ENCODE results near the gene SLCO3A1.
"Not testable (repeated sequence)": the region's sequence is repeated elsewhere in the genome, so short reads cannot be mapped to it uniquely, and the experiment has no call there.

Gene SLCO3A1

GRCh38 chr15:92070251-92070650 lies 216.7 kb downstream of the SLCO3A1 start:
- DNase-seq (ENCODE audit: low read depth in 2 of 2), result not testable (repeated sequence)

- no peak for DNase-seq (ENCODE audit: low read depth in 2 of 2)
Measured at GRCh38 chr15:92071045-92071634, 217.6 kb downstream of the SLCO3A1 start.

DNA sequence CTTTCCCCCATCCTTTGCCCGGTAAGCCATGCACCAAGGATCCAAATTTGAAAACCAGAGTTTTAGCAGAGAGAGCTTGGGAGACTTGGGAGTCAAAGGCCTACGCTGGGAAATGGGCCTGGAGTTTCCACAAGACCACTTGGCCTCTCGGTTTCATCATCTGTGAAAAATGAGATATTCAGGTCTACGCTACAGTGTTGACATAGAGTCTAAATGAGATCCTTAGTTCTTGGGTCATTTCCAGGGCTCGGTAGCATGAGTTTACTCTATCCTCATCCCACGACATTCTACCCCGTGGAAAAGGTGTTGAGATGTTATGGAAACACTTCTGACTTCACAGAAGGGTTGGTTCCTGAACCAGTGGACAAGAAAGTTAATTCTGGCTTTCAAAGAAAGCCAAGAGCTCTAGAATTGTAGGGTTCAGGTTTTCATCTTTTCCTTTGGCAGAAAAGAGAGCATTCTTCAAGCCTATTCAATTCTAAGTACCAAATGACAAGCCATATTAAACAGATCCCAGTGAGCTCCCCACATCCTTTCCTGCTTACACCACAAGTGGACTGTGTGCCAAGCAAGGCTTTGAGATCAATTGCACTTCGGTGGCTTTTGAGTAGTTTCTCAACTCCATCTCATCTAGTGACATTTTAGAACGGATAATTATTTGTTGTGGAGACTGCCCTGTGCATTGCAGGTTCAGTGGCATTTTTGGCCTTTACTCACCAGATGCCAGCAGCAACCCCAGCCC lies 219.7 kb downstream of the SLCO3A1 start:
- DNase-seq (ENCODE audit: low read depth in 2 of 2), result no peak

GRCh38 chr15:92074101-92074500 lies 220.6 kb downstream of the SLCO3A1 start:
- DNase-seq (ENCODE audit: low read depth in 2 of 2), result no peak

GRCh38 chr15:92074646-92075045 lies 221.1 kb downstream of the SLCO3A1 start:
- no peak for DNase-seq (ENCODE audit: low read depth in 2 of 2)

GRCh38 chr15:92075764-92076163 lies 222.3 kb downstream of the SLCO3A1 start:
- no peak for DNase-seq (ENCODE audit: low read depth in 2 of 2)

GRCh38 chr15:92076541-92076940 lies 223.0 kb downstream of the SLCO3A1 start:
- no peak for DNase-seq (ENCODE audit: low read depth in 2 of 2)

- peak; percentile 9 to 18 for DNase-seq (ENCODE audit: low read depth in 2 of 2)
Measured at GRCh38 chr15:92077353-92078085, 224.0 kb downstream of the SLCO3A1 start.

- DNase-seq (ENCODE audit: low read depth in 2 of 2), result no peak
Measured at GRCh38 chr15:92078270-92078669, 224.8 kb downstream of the SLCO3A1 start.

DNA sequence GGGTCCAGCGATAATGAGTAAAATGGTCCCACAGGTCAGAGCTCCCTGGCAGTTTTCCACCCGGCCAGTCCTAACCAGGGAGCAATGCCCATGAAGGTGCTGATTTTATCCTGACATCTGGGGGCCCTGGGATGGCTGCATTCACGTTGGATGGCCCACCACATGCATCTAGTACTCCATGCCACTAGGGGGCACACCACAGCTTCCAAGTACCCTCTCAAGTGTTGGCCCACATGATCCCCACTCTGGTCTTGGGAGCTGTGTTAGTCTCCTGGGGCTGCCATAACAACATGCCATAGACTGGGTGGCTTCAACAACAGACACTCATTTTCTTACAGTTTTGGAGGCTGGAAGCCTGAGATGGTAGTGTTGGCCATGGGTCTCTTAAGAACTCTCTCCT lies 225.5 kb downstream of the SLCO3A1 start:
- DNase-seq (ENCODE audit: low read depth in 2 of 2), result no peak

DNA sequence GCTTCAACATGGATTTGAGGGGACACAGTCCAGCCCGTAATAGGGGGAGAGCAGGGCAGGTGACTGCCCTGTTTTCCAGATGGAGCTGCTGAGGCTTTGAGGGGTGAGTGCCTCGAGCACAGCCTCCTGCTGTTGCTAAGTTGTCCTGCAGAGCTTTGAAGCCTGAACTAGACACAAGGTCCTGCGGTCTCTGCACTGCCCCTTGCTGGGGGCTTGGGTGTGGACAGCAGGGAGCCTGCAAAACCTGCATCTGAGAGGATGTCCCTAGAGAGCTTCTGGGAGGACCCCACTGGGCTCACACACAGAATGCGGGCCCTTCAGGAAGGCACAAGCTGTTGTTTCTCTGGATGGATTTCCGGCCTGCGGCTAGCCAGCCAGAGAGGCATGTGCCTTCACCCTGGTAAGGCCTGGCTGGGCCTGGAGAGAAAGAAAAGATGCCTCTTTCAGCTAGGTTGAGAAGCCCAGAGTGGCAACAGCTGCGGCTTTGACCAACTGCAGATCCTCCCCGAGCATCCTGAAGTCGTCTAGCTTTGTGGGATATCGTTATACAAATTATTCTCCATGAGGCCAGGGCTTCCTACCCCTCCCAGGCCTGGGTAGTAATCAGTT lies 226.2 kb downstream of the SLCO3A1 start:
- DNase-seq (ENCODE audit: low read depth in 2 of 2), result no peak

DNA sequence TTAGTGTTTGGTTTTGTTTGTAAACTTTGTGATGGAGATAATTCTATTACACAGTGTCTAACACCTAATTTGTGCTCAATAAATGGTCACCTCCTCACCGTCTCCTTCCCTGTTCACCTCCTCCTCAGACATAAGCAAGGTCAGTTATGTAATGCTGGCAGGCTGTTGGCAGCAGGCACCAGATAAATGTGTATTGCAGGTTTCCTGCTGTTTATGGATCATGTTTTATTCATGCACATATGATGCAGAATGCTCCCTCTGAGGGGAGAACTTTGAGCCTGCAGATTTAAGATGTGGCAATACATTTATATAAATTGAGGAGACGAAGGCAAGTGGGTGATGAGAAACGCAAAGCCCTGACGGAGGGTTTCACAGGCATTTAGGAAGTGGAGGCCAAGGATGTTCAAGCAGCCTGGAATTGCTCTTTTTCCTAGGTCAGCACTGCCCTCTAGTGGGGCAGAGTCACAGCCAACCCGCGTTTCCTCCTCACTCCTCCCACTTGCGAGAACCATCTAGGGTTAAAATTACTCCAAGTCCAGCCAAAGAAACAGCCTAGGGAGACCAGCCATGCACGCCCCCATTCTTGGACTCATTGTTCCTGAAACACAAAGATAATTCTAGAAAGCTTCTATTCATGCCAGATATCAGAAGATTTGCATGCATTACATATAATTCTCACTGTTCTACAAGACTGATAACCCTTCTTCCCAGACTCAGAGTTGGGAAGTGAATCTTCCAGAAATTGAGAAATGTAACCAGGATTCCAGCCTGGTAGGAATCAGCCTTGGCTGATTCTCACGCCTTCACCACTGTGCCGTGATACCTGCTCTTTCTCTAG lies 228.7 kb downstream of the SLCO3A1 start:
- DNase-seq (ENCODE audit: low read depth in 2 of 2), result peak; percentile 21 to 29

GRCh38 chr15:92083190-92083589 lies 229.7 kb downstream of the SLCO3A1 start:
- no peak for DNase-seq (ENCODE audit: low read depth in 2 of 2)

DNA sequence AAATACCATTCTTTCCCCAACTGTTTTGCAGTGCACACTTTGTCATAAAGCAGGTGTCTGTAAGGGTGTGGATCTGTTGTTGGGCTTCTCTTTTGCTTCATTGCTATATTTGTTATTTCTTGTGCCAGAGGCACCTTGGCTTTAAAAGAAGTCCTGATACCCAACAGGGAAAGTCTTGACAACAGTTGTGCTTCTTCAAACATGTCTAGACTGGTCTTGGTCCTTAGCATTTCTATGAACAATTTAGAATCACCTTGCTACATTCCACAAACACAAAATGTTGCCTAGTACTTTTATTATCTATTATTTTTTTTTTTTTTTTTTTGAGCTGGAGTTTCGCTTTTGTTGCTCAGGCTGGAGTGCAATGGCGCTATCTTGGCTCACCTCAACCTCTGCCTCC lies 233.7 kb downstream of the SLCO3A1 start:
- DNase-seq (ENCODE audit: low read depth in 2 of 2), result no peak

DNA sequence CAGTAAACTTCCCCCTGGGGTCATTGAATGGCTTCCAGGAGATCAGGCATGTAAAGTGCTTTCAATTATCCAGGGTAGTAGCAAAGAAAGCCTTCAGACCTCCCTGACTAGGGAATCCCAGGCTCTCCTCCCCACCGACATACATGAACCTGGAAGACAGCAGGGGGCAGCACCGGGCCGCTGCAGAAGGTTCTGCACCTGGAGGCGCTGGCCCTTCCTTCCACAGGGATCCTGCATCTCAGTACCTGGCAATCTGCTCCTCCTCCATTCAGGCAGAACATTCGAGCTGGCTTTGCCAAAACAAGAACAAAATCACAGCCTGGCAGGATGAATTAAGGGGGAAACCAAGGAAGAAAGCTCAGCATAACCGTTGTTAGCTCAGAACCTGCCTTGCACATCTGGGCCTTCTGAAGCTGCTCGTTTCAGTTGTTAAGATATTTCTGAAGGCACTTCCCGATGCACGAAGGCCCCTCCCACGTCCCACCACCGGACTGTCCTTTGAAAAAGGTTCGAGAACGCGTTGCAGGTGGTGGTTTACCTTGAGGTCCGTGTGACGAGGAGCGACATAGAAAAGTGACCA lies 237.7 kb downstream of the SLCO3A1 start:
- DNase-seq (ENCODE audit: low read depth in 2 of 2), result no peak

DNA sequence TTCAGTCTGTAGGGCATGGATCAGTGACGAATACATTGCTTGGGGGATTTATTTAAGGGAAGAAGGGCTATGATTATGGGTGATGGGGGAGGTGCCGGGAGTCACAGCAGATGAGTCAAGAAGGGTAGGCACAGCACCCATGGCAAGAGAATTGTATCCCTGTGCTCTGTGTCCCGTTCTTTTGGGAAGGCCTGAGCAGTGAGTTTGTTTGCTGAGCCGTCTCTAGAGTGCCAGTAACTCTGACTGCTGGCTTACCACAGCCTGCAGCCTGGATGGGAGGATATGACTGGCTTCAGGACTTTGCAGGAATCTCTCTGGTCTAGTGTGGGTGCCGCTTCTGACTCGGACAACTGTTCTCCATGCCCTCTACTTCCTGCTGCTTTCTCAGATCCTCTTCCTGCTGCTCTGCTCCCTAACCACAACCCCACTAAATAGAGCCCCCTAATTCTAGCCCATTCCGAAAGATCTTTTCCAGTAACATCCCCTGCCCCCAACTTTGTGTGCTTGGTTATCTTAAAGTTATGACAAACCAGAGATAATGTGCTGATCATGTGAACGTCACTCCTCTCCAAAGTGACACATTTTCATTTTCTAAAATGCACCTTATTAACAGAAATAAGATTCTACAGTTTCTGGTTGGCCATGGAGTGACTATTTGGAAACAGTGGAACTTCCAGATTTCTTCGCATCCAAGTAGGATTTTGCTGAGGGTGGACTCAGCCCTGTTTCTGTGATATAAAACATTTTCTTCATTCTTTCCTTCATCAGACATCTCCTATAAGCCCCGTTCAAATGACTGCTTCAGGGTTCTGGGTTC lies 239.0 kb downstream of the SLCO3A1 start:
- no peak for DNase-seq (ENCODE audit: low read depth in 2 of 2)

GRCh38 chr15:92095693-92096092 lies 242.2 kb downstream of the SLCO3A1 start:
- DNase-seq (ENCODE audit: low read depth in 2 of 2), result no peak

GRCh38 chr15:92097474-92098178 lies 244.1 kb downstream of the SLCO3A1 start:
- DNase-seq (ENCODE audit: low read depth in 2 of 2), result peak in 1 of 2 experiments; percentile 19

DNA sequence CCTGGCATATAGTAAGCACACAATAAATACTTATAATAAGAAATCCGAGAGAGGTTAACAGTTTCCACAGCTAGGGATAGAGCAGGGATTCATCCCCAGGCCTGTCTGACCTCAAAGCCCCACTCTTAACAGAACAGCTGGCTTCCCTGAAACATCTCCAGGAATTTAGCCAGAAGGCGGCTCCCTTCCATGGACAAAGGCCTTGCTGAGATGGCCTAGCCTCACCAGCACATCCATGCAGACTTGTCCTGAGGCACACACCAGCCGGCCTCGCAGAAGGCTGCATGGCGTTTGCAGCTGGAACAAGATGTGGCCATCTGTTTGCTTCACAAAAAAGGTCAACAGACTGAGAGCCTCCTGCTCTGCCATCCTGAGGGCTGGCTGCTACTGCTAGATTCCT lies 245.4 kb downstream of the SLCO3A1 start:
- DNase-seq (ENCODE audit: low read depth in 2 of 2), result no peak

DNA sequence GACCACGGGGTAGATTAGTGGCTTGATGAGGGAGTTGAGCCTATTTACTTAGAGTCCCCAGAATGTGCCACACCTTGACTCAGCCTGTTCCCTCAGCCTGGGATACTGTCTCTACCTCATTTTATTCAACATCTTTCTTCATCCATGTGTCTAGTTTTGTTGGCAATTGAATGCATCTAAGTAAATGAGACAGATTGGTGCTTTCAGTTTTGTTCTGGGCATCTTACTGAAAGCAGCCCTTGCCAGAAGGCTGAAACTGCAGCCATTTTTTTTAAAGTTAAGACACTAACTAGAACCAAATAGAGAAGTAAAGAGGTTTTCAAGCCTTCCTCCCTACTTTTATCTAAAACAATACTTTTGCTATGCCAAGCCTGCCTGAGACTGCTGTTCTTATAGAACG lies 246.8 kb downstream of the SLCO3A1 start:
- no peak for DNase-seq (ENCODE audit: low read depth in 2 of 2)

Measured in fibroblast of skin of left biceps (primary cell).